NCI-H2029 treated with DMSO at 0.1 percent for 48 hours (cell line): ENCODE data around the gene TOMM5.

Experiments used
- DNase-seq: peaks from one replicate; lab custom pipeline; 2025; lab: John Stamatoyannopoulos, UW

The TOMM5 gene

GRCh38 chr9:37592108-37592951, at the start of gene TOMM5:
TOMM5 (minus strand) TSS chr9:37592597; CDS start chr9:37592532, 65 bp downstream.
- DNase-seq, result peak; percentile 76

GRCh38 chr9:37641331-37641730, 48.9 kb upstream of the TOMM5 start:
- DNase-seq, result no peak

- DNase-seq, result no peak
Measured at GRCh38 chr9:37640246-37640645, 47.8 kb upstream of the TOMM5 start.

- DNase-seq, result no peak
Measured at GRCh38 chr9:37639841-37640240, 47.4 kb upstream of the TOMM5 start.

GRCh38 chr9:37639109-37639762, 46.8 kb upstream of the TOMM5 start:
- no peak for DNase-seq

- DNase-seq, result no peak
Measured at GRCh38 chr9:37636511-37637448, 44.4 kb upstream of the TOMM5 start.

GRCh38 chr9:37635808-37636207, 43.4 kb upstream of the TOMM5 start:
- DNase-seq, result no peak

- DNase-seq, result no peak
Measured at GRCh38 chr9:37632479-37632878, 40.1 kb upstream of the TOMM5 start.

GRCh38 chr9:37626708-37627292, 34.4 kb upstream of the TOMM5 start:
- no peak for DNase-seq

- DNase-seq, result no peak
Measured at GRCh38 chr9:37625758-37626147, 33.4 kb upstream of the TOMM5 start.

GRCh38 chr9:37625036-37625757, 32.8 kb upstream of the TOMM5 start:
- DNase-seq, result no peak

GRCh38 chr9:37624073-37624472, 31.7 kb upstream of the TOMM5 start:
- no peak for DNase-seq

- no peak for DNase-seq
Measured at GRCh38 chr9:37623267-37623666, 30.9 kb upstream of the TOMM5 start.

- no peak for DNase-seq
Measured at GRCh38 chr9:37622462-37622861, 30.1 kb upstream of the TOMM5 start.

- no peak for DNase-seq
Measured at GRCh38 chr9:37621273-37622121, 29.1 kb upstream of the TOMM5 start.

- no peak for DNase-seq
Measured at GRCh38 chr9:37620396-37620795, 28.0 kb upstream of the TOMM5 start.

GRCh38 chr9:37619806-37620205, 27.4 kb upstream of the TOMM5 start:
- no peak for DNase-seq

- DNase-seq, result no peak
Measured at GRCh38 chr9:37618817-37619216, 26.4 kb upstream of the TOMM5 start.

GRCh38 chr9:37617832-37618231, 25.4 kb upstream of the TOMM5 start:
- DNase-seq, result no peak

- DNase-seq, result no peak
Measured at GRCh38 chr9:37617161-37617560, 24.8 kb upstream of the TOMM5 start.
